ENCODE results near the gene SPOCK1.

DNA sequence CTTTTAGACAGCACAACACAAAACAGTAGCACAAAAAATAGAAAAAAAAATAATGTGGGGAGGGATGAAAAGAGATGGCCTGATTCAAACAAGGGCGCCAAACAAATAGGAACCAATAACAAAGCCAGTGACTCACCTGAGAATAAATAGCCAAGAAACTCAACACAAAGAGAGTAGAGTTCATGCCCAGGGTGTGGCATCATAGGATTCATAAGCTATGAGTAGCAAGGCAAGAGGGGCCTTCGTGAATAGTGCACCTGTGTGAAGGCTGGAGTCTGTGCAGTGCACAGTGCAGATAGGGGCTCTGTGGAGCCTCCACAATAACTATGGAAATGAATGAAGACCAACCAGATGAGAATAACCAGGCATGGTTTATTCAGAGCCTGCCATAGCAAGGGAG is 541.7 kb downstream of the SPOCK1 start:
- TF ChIP-seq CC2D1A (IDR thresholded peaks at IDR 0.05) (no peak), NR0B1 (IDR thresholded peaks at IDR 0.05; ENCODE audit: partially characterized antibody) (no peak)
